Cerebellar nuclear complex (tissue), 1 donor: ENCODE measurements around the gene HORMAD2.

ENCODE experiments used
- DNase-seq, 2 experiments: peaks; one replicate each; lab custom pipeline; 2025; lab: John Stamatoyannopoulos, UW

Gene HORMAD2, protein sequence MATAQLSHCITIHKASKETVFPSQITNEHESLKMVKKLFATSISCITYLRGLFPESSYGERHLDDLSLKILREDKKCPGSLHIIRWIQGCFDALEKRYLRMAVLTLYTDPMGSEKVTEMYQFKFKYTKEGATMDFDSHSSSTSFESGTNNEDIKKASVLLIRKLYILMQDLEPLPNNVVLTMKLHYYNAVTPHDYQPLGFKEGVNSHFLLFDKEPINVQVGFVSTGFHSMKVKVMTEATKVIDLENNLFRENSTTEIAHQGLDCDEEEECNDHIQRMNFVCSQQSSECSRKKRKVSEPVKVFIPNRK

GRCh38 chr22:30079952-30080533, at the start of gene HORMAD2:
Gene HORMAD2, plus strand, starts transcription at chr22:30080464. Its CDS starts 13,489 bp downstream, at chr22:30093953.
- no peak for DNase-seq

DNA sequence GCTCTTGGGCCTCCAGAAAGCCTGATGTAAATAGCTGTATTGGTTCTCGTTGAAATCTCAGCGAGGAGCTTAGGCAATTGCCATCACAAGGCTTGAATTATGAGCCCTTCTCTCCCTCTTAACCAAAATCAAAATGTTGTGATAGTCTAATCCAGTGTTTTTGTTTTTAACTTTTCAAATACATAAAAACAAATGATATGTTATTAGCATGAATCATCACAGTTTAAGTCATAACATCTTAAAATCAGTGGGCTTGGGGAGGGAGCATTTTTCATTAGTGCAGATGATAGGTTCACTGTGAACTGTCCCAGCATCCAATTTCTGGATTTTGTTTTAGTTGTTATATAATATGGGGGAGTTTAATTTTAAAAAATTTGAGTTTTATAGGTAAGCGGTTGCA, 48.9 kb upstream of the HORMAD2 start:
- no peak for DNase-seq

DNA sequence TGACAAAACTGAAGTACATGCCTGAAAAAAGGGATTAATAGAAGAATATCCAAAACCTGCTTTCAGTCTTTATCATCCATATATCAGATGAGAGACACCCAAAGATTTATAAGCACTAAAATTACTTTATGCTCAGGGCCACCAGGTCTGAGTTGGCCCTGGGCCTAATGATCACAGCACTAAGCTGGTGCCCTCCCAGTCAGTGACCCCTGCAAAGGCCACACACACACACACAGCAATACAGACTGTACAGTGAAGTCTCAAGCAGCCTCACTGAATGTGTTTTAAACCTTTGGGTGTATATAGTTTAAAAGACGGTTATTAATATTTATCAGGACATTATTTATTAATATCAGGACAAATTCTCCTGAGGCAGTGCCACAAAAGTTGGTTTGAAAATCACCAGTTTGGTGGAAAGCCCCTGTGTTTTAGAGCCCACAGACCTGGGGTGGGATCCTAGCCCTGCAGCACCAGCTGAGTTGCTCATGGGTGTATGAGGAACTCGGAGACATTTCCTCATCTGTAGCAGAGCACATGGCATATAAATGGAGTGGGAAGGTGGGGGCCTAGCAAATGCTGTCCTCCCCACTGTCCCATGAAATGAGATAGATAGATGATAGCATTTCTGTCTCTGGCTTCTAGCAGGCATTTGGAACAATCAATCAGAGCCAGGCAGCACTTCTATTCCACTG, 48.4 kb upstream of the HORMAD2 start:
- DNase-seq, result no peak

DNA sequence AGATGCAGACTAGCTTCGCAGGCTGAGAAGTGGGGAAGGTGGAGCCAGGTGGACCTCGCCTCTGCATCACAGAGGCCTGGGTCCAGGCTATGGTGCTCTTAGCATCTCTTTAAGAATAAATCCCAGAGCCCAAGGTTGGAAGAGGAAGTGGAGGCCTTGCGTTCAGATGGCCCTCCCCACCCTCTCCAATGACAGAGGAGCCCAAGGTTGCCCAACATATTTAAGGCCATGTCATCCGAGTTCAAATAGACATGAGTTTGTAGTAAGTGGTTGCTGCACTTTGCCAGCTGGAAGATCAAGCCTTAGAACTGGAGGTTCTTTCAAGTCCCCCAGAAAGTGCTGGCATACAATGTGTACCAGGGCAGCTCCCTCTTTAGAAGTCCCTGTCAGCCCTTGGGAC, 47.1 kb upstream of the HORMAD2 start:
- no peak for DNase-seq

- DNase-seq, result no peak
Observed at GRCh38 chr22:30033901-30034300, 46.4 kb upstream of the HORMAD2 start.

DNA sequence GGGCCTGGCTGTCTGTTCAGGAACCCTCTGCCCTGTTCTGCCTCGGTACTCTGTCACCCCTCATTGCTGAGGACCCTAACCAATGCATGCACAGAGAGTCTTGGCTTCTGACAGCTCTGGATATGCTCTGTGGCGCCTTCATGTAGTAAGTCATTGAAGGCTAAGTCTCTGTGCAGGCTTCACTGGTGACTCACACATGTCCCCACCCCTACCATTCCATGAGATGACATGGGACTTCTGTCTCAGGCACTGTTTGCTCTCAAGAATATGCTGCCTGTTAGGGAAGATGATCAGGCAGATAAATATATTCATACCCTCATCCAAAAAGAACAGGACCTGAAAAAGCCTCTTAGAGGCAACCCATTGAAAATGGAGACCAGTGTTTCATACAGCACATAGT, 43.6 kb upstream of the HORMAD2 start:
- DNase-seq, result no peak

DNA sequence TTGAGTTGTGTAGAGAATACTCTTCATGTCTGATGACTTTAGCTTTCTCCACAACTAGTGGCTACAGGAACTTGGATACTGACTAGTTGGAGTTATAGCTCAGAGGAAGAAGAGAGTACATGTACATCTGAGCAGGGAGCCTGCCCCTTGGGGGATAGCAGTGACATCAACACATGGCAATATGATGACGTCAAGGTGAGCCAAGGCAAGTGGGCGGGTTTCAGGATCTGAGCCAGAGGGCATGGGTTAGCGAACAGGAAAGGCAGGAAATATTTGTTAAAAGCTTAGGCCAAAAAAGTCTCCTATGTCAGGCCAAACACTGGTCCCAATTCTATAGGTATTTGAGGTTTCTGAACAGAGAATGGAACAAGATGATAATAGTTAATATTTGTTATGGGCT, 42.0 kb upstream of the HORMAD2 start:
- no peak for DNase-seq

- no peak for DNase-seq
Observed at GRCh38 chr22:30040499-30041260, 39.6 kb upstream of the HORMAD2 start.

DNA sequence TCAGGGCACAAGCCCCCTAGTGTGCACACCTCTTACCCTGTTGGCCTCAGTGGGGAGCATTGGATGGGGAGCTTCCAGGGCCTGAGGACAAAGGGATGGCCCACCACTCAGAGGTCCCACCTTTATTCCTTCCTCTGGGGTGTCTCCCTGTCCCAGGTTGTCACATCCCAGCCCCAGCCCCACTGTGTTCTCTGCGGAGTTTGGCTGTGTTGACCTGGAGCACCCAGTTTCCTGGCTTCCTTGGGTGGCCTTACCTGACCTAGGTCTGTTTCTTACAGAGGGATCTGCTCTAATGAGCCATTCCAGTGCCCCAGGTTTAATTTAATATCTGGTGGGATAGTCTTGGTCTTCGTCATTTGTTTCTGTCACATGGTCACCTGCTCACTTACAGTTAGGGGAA, 38.8 kb upstream of the HORMAD2 start:
- no peak for DNase-seq

DNA sequence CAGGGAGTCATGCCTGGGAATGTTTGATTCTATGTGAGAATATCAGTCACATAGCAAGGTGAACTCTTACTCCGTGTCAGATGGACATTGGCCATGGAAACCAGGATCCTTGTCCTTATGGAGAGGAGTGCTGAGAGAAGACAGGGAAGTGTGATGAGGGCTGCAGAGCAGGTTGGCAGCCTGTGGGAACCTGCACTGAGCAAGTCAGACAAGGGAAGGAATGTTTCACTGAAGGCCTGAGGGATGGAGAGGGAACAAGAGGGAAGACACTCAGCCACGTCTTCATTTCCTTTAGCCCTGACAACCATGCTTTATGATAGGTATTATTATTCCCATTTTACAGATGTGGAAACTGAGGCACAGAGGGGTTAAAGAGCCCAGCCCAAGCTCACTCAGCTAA, 38.4 kb upstream of the HORMAD2 start:
- no peak for DNase-seq

- DNase-seq, result no peak
Observed at GRCh38 chr22:30043161-30043560, 37.1 kb upstream of the HORMAD2 start.

GRCh38 chr22:30044369-30044768, 35.9 kb upstream of the HORMAD2 start:
- no peak for DNase-seq

DNA sequence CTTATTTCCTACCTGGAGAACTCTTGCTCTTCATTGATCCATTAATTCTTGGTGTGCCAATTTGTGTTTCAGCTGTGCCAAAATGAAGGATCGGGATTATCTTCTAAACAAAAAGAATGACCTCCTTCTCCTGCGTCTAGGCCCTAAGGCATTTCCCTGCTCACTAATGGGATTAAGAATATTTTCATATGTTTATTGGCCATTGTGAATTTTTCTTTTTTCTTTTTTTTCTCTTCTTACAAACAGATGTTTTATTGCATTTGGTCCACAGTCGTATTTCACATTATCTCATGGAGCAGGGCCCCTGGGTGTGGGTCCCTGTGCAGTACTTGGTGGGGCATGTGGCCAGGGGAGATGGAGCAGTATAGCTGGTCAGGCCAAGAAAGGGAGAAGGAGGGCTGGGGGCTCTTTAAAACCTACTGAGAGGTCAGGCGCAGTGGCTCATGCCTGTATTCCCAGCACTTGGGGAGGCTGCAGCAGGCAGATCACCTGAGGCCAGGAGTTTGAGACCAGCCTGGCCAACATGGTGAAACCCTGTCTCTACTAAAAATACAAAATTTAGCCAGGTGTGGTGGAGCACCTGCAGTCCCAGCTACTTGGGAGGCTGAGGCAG, 35.3 kb upstream of the HORMAD2 start:
- no peak for DNase-seq

DNA sequence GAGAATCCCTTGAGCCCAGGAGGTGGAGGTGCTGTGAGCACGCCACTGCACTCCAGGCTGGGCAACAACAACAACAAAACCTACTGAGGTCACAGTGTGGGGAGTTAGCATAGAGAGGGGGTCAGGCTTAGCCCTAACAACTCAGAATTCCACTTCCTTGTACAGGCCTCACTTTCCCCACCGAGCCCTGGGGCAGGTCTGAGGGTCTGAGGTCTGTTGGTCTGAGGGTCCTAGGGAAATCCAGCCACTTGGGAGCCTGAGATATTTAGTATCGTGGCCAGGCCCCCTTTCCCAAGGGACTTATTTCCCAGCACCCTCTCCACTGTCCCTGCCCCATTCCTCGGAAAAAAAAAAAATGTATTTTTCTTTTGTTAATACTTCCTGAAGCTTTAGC, 34.8 kb upstream of the HORMAD2 start:
- no peak for DNase-seq

DNA sequence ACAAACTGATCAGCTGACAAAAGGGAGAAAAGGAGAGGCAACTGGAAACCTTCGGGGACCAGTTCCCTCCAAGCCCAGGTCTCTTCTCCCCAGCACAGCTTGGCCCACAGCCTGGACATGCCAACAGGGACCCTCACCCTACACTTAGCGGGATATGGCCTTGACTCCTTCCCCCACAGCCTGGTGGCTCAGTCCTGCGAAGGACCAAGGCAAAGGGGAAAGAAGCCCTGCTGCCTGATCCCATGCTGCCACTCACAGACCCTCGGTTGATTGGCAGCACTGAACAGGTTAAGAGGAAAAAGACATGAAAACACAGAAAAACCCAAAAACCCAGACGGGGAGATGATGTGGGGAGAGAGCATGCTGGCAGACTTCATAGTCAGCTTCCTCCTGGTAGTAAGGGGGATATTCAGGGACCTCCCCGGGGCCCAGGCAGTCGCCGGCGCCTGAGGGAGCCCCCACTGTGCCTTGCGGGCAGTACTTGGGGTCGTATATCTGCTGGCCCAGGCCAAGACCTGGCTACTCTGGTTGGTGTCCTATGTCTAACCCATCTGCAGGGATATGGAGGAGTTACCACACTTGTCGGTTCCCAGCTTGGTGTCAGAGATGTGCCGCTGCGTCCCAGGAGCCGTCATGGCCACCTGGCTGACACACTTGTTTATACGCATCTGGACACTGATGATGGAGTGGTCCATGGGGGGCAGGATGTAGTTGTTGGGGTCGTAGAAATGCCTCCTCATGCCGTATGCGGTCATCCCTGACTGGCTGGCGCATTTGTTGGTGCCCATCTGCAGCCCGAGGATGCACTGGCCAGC, 34.2 kb upstream of the HORMAD2 start:
- no peak for DNase-seq

DNA sequence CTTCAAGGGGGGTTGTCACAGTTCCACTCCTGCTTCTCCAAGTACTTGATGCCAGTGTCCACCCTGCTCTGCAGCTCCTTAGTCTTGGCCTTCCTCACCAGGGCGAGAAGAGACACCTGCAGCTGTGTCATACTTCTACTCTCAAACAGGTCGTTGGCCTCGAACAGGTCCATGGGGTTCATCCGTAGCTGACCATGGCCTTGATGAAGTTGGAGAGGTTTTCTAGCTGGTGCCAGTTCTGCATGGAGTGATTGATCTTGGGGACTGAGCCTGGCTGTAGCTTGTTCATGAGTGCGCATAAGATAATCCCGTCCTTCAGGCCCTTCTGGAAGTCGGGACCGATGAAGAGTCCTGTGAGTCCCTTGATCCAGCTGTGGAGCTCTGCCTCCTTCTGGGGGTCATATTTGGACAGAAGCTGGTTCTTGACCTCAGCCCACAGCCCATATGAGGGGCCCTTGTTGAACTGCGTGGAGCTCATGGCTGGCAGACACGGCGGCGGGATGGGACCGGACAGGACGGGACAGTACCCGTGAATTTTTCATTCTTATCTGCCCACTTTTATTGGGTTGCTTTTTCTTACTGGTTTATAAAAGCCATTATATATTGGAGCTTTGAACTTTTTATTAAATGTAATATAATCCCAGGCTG, 33.4 kb upstream of the HORMAD2 start:
- no peak for DNase-seq

- DNase-seq, result no peak
Observed at GRCh38 chr22:30047364-30047738, 32.9 kb upstream of the HORMAD2 start.

DNA sequence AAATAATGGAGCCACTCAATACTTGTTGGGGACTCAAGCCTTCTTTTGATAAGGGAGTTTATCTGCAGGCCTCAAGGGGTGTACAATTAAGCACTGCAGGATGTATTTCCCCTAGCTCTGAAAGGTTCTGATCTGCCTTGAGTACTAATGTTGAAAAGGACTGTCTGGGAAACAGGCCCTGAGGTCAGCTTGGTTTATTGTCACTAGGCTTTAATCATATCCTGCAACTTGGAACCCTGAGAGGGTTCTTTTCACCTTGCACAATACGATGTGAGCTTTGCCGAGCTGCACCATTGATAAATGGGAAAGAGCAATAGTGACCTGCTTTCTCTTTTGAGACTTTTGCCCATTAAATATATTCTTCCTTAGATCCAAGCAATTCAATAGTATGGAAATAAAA, 31.6 kb upstream of the HORMAD2 start:
- no peak for DNase-seq

DNA sequence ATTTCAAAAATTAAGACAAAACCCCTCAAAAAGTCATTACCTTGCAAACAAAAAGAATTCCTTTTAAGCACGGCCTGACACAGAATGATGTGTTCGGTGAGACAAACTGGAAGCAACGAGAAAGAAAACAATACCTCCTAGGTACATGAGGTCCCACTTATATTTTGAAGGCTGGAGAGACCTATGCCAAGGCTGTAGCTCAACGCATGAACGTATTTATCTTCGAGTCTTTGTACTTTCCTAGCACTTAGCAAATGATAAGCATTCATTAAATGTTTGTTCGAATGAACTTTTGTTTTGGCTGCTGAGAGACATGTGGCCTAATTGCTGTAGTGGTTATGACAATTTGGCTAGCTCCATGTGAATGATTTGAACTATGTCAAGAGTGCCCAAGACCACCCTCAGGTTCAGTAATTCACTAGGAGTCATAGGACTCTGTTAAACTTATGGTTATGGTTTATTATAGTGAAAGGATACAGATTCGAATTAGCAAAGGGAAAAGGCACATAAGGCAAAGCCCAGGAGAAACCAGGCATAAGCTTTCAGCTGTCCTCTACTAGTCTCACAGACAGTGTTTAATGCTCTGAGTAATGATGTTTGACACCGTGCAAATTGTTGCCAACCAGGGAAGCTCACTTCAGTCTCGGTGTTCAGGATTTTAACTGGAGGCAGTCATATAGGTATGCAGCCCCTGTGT, 26.0 kb upstream of the HORMAD2 start:
- DNase-seq, result no peak

GRCh38 chr22:30054764-30055069, 25.5 kb upstream of the HORMAD2 start:
- no peak for DNase-seq
